Measurements from ENCODE around the gene KCNV2.

DNA sequence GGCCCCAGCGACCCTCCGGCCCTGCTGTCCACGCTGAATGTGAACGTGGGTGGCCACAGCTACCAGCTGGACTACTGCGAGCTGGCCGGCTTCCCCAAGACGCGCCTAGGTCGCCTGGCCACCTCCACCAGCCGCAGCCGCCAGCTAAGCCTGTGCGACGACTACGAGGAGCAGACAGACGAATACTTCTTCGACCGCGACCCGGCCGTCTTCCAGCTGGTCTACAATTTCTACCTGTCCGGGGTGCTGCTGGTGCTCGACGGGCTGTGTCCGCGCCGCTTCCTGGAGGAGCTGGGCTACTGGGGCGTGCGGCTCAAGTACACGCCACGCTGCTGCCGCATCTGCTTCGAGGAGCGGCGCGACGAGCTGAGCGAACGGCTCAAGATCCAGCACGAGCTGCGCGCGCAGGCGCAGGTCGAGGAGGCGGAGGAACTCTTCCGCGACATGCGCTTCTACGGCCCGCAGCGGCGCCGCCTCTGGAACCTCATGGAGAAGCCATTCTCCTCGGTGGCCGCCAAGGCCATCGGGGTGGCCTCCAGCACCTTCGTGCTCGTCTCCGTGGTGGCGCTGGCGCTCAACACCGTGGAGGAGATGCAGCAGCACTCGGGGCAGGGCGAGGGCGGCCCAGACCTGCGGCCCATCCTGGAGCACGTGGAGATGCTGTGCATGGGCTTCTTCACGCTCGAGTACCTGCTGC, 839 bp downstream of the KCNV2 start:
- TF ChIP-seq, protein P1, sequence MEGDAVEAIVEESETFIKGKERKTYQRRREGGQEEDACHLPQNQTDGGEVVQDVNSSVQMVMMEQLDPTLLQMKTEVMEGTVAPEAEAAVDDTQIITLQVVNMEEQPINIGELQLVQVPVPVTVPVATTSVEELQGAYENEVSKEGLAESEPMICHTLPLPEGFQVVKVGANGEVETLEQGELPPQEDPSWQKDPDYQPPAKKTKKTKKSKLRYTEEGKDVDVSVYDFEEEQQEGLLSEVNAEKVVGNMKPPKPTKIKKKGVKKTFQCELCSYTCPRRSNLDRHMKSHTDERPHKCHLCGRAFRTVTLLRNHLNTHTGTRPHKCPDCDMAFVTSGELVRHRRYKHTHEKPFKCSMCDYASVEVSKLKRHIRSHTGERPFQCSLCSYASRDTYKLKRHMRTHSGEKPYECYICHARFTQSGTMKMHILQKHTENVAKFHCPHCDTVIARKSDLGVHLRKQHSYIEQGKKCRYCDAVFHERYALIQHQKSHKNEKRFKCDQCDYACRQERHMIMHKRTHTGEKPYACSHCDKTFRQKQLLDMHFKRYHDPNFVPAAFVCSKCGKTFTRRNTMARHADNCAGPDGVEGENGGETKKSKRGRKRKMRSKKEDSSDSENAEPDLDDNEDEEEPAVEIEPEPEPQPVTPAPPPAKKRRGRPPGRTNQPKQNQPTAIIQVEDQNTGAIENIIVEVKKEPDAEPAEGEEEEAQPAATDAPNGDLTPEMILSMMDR (conservative IDR thresholded peaks at IDR 0.05; ENCODE audit: low read length), result no peak
- no peak for TF ChIP-seq EZH2phosphoT487 (IDR thresholded peaks at IDR 0.05; ENCODE audit: borderline replicate concordance, low read depth, low read length)
